ENCODE measurements around the gene LY86. TPM values are rescaled to one million over a fixed set of nuclear protein-coding genes. Genes with fewer than 3 reads are reported as not detected.

The LY86 gene
- polyA plus RNA-seq, 1 donor from 2014 or later: not detected

GRCh38 chr6:6683969-6684833 is 95.7 kb downstream of the LY86 start:
- no peaks in the 10 kb centered on the region for H3K79me2 ChIP-seq (replicated peaks; ENCODE audit: insufficient read depth, low read length)
- no peaks in the 10 kb centered on the region for H3K27me3 ChIP-seq (ENCODE audit: insufficient read depth, low read depth, low read length)
- H3K9me2 ChIP-seq (ENCODE audit: insufficient read depth, low read length): no peaks in the 10 kb centered on the region

More at GRCh38 chr6:6683969-6684833, 95.7 kb downstream of the LY86 start:
- TF ChIP-seq EP300 (conservative IDR thresholded peaks at IDR 0.05; ENCODE audit: poor library complexity, severe bottlenecking) (no peak), POLR2AphosphoS5 (IDR thresholded peaks at IDR 0.05) (no peak), EZH2 (IDR thresholded peaks at IDR 0.05; ENCODE audit: borderline replicate concordance, insufficient read depth, low read length, poor library complexity, severe bottlenecking) (no peak), RAD21 (conservative IDR thresholded peaks at IDR 0.05) (no peak), REST (IDR thresholded peaks at IDR 0.05; ENCODE audit: borderline replicate concordance) (no peak), CTCF (IDR thresholded peaks at IDR 0.05; ENCODE audit: poor library complexity, severe bottlenecking) (no peak), SMC3 (conservative IDR thresholded peaks at IDR 0.05; ENCODE audit: poor library complexity) (no peak), TAF1 (IDR thresholded peaks at IDR 0.05; ENCODE audit: low read depth) (no peak), MXI1 (conservative IDR thresholded peaks at IDR 0.05; ENCODE audit: poor library complexity, severe bottlenecking) (no peak)
- Histone ChIP-seq H2AFZ (ENCODE audit: low read depth, low read length) (no peak overlapping the region), H3F3A (ENCODE audit: insufficient read depth, low read length, poor library complexity, severe bottlenecking) (no peaks in the 10 kb centered on the region), H3K36me3 (ENCODE audit: insufficient read depth, low read length) (no peaks in the 10 kb centered on the region), H3K4me2 (ENCODE audit: low read length) (no peak overlapping the region), H3K9ac (ENCODE audit: low read length) (no peak overlapping the region), H3K9me3 (ENCODE audit: low read length) (no peaks in the 10 kb centered on the region), H4K20me1 (ENCODE audit: insufficient read depth) (no peaks in the 10 kb centered on the region), H3K4me3 (ENCODE audit: low read length) (no peak overlapping the region), H3K27ac (ENCODE audit: low read length) (no peak overlapping the region)

Measured in neural cell (in vitro differentiated cells).